ENCODE measurements around the gene PFKM. TPM values are rescaled to one million over a fixed set of nuclear protein-coding genes. Genes with fewer than 3 reads are reported as not detected.

The PFKM gene
- total RNA-seq, 1 experiment from 2014 or later = 92.4 TPM

DNA sequence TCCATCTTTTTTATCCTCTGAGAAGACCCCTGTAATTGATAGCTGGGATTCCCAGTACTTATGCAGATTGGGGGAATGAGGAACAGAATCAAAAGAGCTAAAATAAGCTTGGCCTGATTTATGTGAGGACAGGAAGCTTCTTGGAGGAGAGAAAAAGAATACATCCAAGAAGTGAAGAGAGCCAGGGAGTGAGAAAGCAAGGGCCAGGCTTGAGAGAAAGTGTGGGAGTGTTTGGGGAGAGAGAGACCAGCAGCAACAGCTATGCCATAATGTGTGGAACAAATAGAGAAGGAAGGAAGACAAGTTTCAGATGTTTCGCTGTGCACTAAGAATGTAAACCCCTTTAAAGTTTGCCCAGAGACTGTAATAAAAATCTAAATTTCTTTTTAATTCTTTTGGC is 60.3 kb downstream of the PFKM start:
- no CpG with 5 or more reads among the region's 1 CpG for WGBS (ENCODE audit: extremely low coverage, insufficient read length, low lambda C conversion rate)
- H2BK120ac ChIP-seq (ENCODE audit: low read depth, low read length, poor library complexity, severe bottlenecking) = no peak overlapping the region
- H3K9me3 ChIP-seq (ENCODE audit: control insufficient read depth, low read depth, low read length) = no peaks in the 10 kb centered on the region
- H2BK15ac ChIP-seq (ENCODE audit: low read depth, low read length) = no peak overlapping the region
- no peak overlapping the region for H3K56ac ChIP-seq (ENCODE audit: insufficient read length, low read depth, low read length)
- Mint-ChIP-seq H3K4me1 (peaks cover 34 to 38% of the 10 kb centered on the region in 2 experiments), H3K4me3 (no peak overlapping the region), H3K9me3 (no peaks in the 10 kb centered on the region; a peak in 1 of 5 replicates), H3K27ac (no peak overlapping the region), H3K27me3 (ENCODE audit: low read depth) (peaks cover 71% of the 10 kb centered on the region), H3K36me3 (ENCODE audit: insufficient read depth in 1 of 3, low read depth in 3 of 3) (no peaks in the 10 kb centered on the region)
- H4K91ac ChIP-seq (ENCODE audit: insufficient read length, low read depth, low read length) = no peak overlapping the region
- H4K8ac ChIP-seq (replicated peaks; ENCODE audit: insufficient read length, low read depth, low read length) = no peak overlapping the region
- H3K14ac ChIP-seq (ENCODE audit: insufficient read depth, low read length) = no peak overlapping the region
- TF ChIP-seq, protein P1, sequence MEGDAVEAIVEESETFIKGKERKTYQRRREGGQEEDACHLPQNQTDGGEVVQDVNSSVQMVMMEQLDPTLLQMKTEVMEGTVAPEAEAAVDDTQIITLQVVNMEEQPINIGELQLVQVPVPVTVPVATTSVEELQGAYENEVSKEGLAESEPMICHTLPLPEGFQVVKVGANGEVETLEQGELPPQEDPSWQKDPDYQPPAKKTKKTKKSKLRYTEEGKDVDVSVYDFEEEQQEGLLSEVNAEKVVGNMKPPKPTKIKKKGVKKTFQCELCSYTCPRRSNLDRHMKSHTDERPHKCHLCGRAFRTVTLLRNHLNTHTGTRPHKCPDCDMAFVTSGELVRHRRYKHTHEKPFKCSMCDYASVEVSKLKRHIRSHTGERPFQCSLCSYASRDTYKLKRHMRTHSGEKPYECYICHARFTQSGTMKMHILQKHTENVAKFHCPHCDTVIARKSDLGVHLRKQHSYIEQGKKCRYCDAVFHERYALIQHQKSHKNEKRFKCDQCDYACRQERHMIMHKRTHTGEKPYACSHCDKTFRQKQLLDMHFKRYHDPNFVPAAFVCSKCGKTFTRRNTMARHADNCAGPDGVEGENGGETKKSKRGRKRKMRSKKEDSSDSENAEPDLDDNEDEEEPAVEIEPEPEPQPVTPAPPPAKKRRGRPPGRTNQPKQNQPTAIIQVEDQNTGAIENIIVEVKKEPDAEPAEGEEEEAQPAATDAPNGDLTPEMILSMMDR (conservative IDR thresholded peaks at IDR 0.05) = no peak
- peaks cover 6% of the 10 kb centered on the region; the same call in 1 of the 2 replicates for H3K27me3 ChIP-seq (ENCODE audit: insufficient read depth, low read length)
- no peak overlapping the region for H3K4ac ChIP-seq (ENCODE audit: low read depth, low read length)
- H4K20me1 ChIP-seq (ENCODE audit: control insufficient read depth, insufficient read depth, insufficient read length) = no peaks in the 10 kb centered on the region
- no peaks in the 10 kb centered on the region for H3K79me2 ChIP-seq (ENCODE audit: insufficient read depth, low read length)
- no peak overlapping the region for H3K9ac ChIP-seq (ENCODE audit: extremely low read depth, insufficient read length, low read length)
- H3K23ac ChIP-seq (ENCODE audit: insufficient read length, low read depth, low read length) = no peak overlapping the region
- no peaks in the 10 kb centered on the region for H3K79me1 ChIP-seq (ENCODE audit: insufficient read depth, low read depth, low read length, poor library complexity, severe bottlenecking)
- H2AK5ac ChIP-seq (ENCODE audit: insufficient read length, low read length) = no peak overlapping the region
- no peak overlapping the region for H2BK20ac ChIP-seq (ENCODE audit: low read depth, low read length, poor library complexity, severe bottlenecking)
- H2BK5ac ChIP-seq (ENCODE audit: insufficient read length, low read length) = no peak overlapping the region
- no peak overlapping the region for H4K5ac ChIP-seq (ENCODE audit: insufficient read length, low read depth, low read length)
- peaks cover 17% of the 10 kb centered on the region for H3K23me2 ChIP-seq (ENCODE audit: insufficient read length, low read depth, low read length, poor library complexity, severe bottlenecking)
- DNase-seq = no peak
- no peak overlapping the region for H3K4me2 ChIP-seq (ENCODE audit: insufficient read depth, insufficient read length, low read length)
- no peak overlapping the region for H2AFZ ChIP-seq (ENCODE audit: low read length)
- no peak overlapping the region for H3K27ac ChIP-seq (ENCODE audit: insufficient read length, low read depth, low read length)
- no peak overlapping the region for H2BK12ac ChIP-seq (ENCODE audit: insufficient read length, low read depth, low read length)
- H3T11ph ChIP-seq (ENCODE audit: low read length) = no peak overlapping the region
- no peak overlapping the region for H3K18ac ChIP-seq (ENCODE audit: insufficient read length, low read depth, low read length)
- peaks cover 7% of the 10 kb centered on the region for H3K4me1 ChIP-seq (ENCODE audit: insufficient read depth, low read length)
